ENCODE results near the gene DDX6. TPM values are rescaled to one million over a fixed set of nuclear protein-coding genes. Genes with fewer than 3 reads are reported as not detected.

Gene DDX6
- total RNA-seq, 1 donor from 2014 or later = 120 TPM

GRCh38 chr11:118705791-118706545 lies 85.0 kb downstream of the DDX6 start:
- no peak for DNase-seq
- intact Hi-C loops (cut with DNase I) = no loop called here

GRCh38 chr11:118705111-118705741 lies 85.7 kb downstream of the DDX6 start:
- ATAC-seq (peak; percentile 46 to 68), DNase-seq (peak; percentile 63)
- Histone ChIP-seq H3K9me3 (no peaks in the 10 kb centered on the region), H3K4me3 (no peak overlapping the region), H3K27ac (no peak overlapping the region), H3K36me3 (no peaks in the 10 kb centered on the region), H3K27me3 (ENCODE audit: low read depth) (no peaks in the 10 kb centered on the region), H3K4me1 (peaks cover 6% of the 10 kb centered on the region)
- no peak for TF ChIP-seq CTCF (IDR thresholded peaks at IDR 0.05)
- intact Hi-C loops (cut with DNase I) = no loop called here

More at GRCh38 chr11:118705791-118706545, 85.0 kb downstream of the DDX6 start:
- no peak for ATAC-seq
- Histone ChIP-seq H3K4me1 (peaks cover 6% of the 10 kb centered on the region), H3K27me3 (ENCODE audit: low read depth) (no peaks in the 10 kb centered on the region), H3K27ac (no peak overlapping the region), H3K9me3 (no peaks in the 10 kb centered on the region), H3K4me3 (no peak overlapping the region), H3K36me3 (no peaks in the 10 kb centered on the region)
- no peak for TF ChIP-seq CTCF (IDR thresholded peaks at IDR 0.05)

- no peak overlapping the region for H3K4me3 ChIP-seq
- no peak for TF ChIP-seq CTCF (IDR thresholded peaks at IDR 0.05)
- peaks cover 6% of the 10 kb centered on the region for H3K4me1 ChIP-seq
- H3K9me3 ChIP-seq = no peaks in the 10 kb centered on the region
- no peak overlapping the region for H3K27ac ChIP-seq
- DNase-seq (no peak), ATAC-seq (peak; percentile 54 to 78)
- intact Hi-C loops (cut with DNase I) = no loop called here
- no peaks in the 10 kb centered on the region for H3K36me3 ChIP-seq
- no peaks in the 10 kb centered on the region for H3K27me3 ChIP-seq (ENCODE audit: low read depth)
These were observed 87.3 kb downstream of the DDX6 start for GRCh38 chr11:118703563-118704106.

GRCh38 chr11:118699506-118700220 lies 91.3 kb downstream of the DDX6 start:
- no peak overlapping the region for H3K4me3 ChIP-seq
- DNase-seq = no peak
- H3K9me3 ChIP-seq = no peaks in the 10 kb centered on the region
- no peaks in the 10 kb centered on the region for H3K4me1 ChIP-seq
- H3K36me3 ChIP-seq = no peaks in the 10 kb centered on the region
- no peak overlapping the region for H3K27ac ChIP-seq
- intact Hi-C loops (cut with DNase I) = no loop called here
- TF ChIP-seq CTCF (IDR thresholded peaks at IDR 0.05) = no peak
- ATAC-seq = peak; percentile 31 to 50
- H3K27me3 ChIP-seq (ENCODE audit: low read depth) = no peaks in the 10 kb centered on the region

Other genes with a start within 250 kb of the DDX6 start
- 18.5 TPM for gene IFT46, start 225.2 kb downstream of the DDX6 start, total RNA-seq
- gene ARCN1, start 218.8 kb downstream of the DDX6 start, total RNA-seq = 122 TPM
- 71.8 TPM for gene PHLDB1, start 183.5 kb downstream of the DDX6 start, total RNA-seq
- gene TREH, start 111.5 kb downstream of the DDX6 start, total RNA-seq = 0.30 TPM
- gene CXCR5, start 92.7 kb upstream of the DDX6 start, total RNA-seq = 0.09 TPM
- 48.9 TPM for gene BCL9L, start 134.8 kb upstream of the DDX6 start, total RNA-seq
- gene UPK2, start 165.1 kb upstream of the DDX6 start, total RNA-seq = not detected
- gene FOXR1, start 180.6 kb upstream of the DDX6 start, total RNA-seq = not detected
- 51.0 TPM for gene CENATAC, start 207.0 kb upstream of the DDX6 start, total RNA-seq
- gene RPS25, start 227.2 kb upstream of the DDX6 start, total RNA-seq = 878 TPM
- 49.7 TPM for gene TRAPPC4, start 227.6 kb upstream of the DDX6 start, total RNA-seq
- 13.2 TPM for gene SLC37A4, start 239.7 kb upstream of the DDX6 start, total RNA-seq